Activated CD8-positive, alpha-beta memory T cell treated with anti-CD3 and anti-CD28 coated beads for 36 hours (primary cell): ENCODE results near the gene BRIP1. TPM values are rescaled to one million over a fixed set of nuclear protein-coding genes. Genes with fewer than 3 reads are reported as not detected.
"Not testable (repeated sequence)": the region's sequence is repeated elsewhere in the genome, so short reads cannot be mapped to it uniquely, and the experiment has no call there.

ENCODE experiments used
- CTCF ChIA-PET: fragments of 350-600 bp; sonication (Branson Sonifier 250); formaldehyde crosslinking; loops from one replicate; lab custom pipeline; 2021; ENCODE audit warnings: antibody characterized with exemption; lab: Charles Lee
- POLR2A ChIA-PET: fragments of 350-600 bp; sonication (Branson Sonifier 250); formaldehyde crosslinking; loops from one replicate; lab custom pipeline; 2021; ENCODE audit warnings: antibody characterized with exemption; lab: Charles Lee
- total RNA-seq, 2 experiments: library from RNA; stranded (reverse); gene quantifications; one replicate each; pipeline ENCODE4 v1.2.3, GENCODE V29; 2021

Gene BRIP1
- total RNA-seq, 2 experiments from 2014 or later, result 15.5 to 16.2 TPM

DNA sequence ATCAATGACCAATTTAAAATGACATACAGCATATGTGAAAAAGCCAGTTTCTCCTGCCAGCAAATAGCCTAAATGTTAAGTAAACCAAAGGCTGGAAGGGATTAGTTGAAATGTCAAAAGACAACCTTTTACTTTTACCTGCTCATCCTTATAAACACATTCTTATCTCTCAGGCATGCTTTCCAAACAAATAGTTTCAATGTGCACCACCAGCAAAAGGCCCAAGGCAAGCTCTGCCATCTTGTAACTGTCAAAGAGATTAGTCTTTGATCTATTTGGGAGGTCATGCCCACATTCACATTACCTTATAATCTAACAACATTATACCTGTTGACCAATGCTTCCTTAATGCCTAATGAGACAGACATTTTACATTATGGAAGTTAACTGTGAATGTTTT lies 140.1 kb downstream of the BRIP1 start:
- ChIA-PET CTCF (no interaction called here), POLR2A (no interaction called here)

DNA sequence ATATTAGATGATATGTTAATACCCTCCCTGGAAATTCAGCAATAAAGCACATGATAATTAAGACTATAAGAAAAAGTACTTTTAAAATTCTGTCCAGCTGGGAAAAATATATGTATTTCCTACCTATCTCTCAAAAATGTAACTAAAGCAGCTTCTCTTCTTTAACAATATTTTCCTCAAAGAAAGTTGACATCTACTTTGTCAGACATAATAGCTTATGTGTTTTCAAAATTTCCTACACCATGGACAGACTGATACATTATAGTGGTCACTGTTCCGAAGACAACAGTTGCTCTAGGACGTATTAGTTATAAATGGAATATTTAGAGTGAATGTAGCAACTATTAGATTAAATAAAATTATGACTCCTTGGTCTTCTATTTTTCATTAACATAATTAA lies 140.9 kb downstream of the BRIP1 start:
- CTCF ChIA-PET, result no interaction called here
- POLR2A ChIA-PET, result no interaction called here

DNA sequence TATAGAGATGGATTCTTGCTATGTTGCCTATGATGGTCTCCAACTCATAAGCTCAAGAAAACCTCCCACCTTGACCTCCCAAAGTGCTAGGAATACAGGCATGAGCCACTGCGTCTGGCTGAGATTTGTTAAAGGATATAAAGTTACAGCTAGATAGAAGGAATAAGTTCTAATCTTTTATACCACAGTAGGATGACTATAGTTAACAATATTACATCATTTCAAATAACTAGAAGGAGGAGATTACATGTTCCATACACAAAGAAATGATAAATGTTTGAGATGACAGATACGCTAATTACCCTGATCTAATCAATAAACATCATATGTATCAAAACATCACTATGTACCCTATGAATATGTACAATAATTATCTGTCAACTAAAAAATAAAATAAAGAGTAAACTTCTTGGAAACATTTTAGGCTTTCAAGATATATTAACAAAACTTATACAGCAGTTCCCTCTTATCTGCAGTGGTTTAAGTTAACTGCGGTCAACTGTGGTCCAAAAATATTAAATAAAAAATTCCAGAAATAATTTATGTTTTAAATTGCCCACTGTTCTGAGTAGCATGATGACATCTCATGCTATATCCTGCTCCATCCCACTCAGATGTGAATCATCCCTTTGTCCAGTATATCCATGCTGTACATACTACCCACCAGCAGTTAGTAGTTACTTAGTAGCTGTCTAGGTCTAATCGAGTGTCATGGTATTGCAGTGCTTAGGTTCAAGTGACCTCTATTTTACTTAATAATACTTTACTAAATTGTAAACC lies 143.1 kb downstream of the BRIP1 start:
- ChIA-PET POLR2A (no interaction called here), CTCF (interaction anchor here (0.6 kb wide), 1 partner anchor 25 kb away, joined by 3 read pairs; no protein-coding TSS in a partner anchor)

DNA sequence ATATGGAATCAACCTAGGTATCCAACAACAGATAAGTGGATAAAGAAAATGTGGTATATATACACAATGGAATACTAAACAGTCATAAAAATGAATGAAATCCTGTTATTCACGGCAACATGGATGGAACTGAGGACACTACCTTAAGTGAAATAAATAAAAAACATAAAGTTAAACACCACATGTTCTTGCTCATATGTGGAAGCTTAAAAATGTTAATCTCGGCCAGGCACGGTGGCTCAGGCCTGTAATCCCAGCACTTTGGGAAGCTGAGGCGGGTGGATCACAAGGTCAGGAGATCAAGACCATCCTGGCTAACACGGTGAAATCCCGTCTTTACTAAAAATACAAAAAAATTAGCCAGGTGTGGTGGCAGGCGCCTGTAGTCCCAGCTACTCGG lies 144.1 kb downstream of the BRIP1 start:
- CTCF ChIA-PET, POLR2A ChIA-PET: not testable (repeated sequence)

DNA sequence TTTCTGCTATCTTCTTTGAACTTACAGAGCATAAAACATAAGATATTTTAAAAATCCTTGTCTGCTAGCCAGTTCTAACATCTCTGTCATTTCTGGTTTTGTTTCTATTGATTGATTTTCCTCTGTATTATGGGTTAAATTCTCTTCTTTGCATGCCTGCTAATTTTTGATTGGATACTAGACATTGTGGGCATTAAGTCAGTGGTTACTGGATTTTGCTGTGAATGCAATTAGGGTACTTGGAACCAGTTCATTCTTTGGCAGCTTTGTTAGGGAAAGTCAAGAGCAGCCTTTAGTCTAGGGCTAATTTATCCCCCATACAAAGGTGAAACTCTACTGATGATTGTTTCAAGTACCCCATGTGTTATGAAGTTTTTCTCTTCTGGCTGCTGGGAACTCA lies 145.3 kb downstream of the BRIP1 start:
- POLR2A ChIA-PET, result no interaction called here
- CTCF ChIA-PET, result no interaction called here

DNA sequence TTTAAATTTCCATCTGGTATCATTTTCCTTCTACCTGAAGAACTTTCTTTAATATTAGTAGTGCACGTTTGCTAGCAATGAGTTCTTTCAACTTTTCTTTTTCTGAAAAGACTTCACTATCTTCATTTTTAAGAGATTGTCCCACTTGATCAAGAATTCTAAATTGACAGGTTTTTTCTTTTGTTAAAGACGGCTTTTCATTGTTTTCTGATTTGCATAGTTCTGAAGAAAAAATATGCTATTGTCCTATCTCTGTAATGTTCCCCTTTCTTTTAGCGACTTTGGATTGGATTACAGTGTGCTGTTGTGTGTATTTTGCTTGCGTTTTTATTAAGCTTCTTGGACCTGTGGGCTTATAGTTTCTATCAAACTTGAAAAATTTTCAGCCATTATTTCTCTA lies 146.0 kb downstream of the BRIP1 start:
- ChIA-PET CTCF (no interaction called here), POLR2A (no interaction called here)

DNA sequence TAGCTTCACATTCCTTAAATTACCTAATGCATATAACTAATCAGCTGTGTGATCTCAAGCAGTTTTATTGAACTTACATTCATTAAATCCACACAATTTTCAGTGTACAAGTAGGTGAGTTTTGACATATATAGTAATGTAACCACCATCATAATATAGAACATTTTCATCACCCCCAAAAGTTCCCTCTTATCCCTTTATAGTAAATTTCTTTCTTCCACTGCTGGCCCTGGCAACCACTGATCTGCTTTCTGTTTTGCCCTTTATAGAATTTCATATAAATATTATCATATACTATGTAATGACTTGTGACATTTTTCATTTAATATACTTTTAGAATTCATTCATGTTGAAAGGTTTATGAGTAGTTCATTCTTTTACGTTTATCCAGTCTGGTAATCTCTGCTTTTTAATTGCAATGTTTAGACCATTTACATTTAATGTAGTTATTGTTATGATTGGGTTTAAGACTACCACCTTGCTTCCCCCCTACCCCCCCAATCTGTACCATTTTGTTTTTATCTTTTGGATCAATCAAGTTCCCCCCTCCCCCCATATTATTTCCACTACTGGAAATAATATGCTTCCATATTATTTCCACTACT lies 147.0 kb downstream of the BRIP1 start:
- ChIA-PET CTCF (no interaction called here), POLR2A (no interaction called here)

DNA sequence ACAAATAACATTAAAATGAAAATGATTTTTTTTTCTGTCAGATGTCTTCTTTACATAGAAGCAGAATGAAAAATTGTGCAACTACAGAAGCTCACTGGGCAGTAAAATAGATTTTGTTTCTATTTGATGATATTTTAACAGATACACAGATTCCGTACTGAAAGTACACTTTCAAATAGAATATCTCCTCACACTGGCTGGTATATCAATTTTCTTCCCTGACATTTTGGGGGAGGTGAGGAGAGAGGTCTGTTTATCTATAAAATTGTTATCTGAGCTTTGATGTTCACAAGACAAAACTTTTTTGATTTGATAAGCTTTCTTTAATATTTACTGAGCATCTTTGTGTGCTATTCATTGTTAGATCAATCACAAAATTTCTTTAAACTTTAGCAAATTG lies 148.0 kb downstream of the BRIP1 start:
- POLR2A ChIA-PET, result interaction anchor here (0.6 kb wide), 1 partner anchor 79 kb away, joined by 3 read pairs; no protein-coding TSS in a partner anchor

DNA sequence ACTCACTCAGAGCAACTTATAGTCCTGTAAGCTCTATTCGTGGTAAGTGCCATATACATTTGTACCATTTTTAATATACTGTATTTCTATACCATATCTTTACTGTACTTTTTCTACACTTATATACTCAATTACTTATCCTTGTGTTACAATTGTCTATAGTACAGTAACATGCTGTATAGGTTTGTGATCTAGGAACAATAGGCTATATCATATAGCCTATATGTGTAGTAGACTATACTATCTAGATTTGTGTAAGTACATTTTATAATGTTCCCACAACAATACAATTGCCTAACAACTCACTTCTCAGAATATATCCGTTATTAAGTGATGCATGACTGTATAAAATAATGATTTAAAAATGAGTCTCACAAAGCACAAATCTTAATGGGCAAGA lies 149.0 kb downstream of the BRIP1 start:
- ChIA-PET CTCF (no interaction called here), POLR2A (no interaction called here)

More for the DNA sequence above, 148.0 kb downstream of the BRIP1 start:
- CTCF ChIA-PET, result no interaction called here

DNA sequence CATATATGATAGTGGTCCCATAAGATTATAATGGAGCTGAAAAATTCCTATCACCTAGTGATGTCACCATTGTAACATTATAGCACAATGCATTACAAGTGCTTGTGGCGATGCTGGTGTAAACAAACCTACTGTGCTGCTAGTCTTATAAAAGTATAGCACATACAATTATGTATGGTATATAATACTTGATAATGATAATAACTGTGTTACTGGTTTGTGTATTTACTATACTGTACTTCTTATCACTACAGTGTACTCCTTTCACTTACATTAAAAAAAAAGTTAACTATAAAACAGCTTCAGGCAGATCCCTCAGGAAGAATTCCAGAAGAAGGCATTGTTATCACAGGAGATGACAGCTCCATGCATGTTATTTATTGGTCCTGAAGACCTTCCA lies 150.3 kb downstream of the BRIP1 start:
- ChIA-PET POLR2A (no interaction called here), CTCF (no interaction called here)

DNA sequence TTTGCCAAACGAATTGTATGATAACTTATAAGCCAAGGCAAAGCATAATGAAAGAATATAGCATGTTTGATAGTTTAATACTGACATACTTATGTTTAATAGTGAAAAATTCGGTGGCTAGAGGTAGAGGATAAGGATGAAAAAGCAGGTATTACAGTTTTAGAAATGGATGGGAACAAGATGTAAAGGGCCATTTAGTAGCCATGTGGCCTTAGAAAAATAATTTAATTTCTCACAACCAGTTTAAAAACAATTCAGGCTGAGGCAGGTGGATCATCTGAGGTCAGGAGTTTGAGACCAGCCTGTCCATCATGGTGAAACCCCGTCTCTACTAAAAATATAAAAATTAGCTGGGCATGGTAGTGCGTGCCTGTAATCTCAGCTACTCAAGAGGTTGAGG lies 152.8 kb downstream of the BRIP1 start:
- POLR2A ChIA-PET, result interaction anchor here (0.7 kb wide), 1 partner anchor 501 kb away, joined by 5 read pairs; no protein-coding TSS in a partner anchor
- CTCF ChIA-PET, result no interaction called here

DNA sequence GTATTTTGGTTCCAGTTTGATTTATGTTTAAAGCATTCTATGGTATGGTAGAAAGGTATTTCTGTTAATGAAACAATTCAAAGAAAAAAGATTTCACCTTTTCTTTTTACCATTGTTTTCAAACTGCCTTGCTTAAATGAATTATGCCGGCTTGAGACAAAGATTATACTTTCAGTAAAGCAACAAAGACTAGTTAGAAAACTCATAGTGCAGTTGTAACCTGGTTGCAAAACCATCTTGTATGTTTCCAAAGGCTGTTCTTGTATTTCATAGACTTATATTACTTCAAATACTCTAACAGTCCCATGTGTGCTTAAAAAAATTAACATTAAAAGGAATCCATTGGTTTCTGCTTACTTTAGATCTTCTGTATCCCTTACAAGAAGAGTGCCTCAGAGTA lies 153.8 kb downstream of the BRIP1 start:
- POLR2A ChIA-PET, result no interaction called here
- CTCF ChIA-PET, result no interaction called here

DNA sequence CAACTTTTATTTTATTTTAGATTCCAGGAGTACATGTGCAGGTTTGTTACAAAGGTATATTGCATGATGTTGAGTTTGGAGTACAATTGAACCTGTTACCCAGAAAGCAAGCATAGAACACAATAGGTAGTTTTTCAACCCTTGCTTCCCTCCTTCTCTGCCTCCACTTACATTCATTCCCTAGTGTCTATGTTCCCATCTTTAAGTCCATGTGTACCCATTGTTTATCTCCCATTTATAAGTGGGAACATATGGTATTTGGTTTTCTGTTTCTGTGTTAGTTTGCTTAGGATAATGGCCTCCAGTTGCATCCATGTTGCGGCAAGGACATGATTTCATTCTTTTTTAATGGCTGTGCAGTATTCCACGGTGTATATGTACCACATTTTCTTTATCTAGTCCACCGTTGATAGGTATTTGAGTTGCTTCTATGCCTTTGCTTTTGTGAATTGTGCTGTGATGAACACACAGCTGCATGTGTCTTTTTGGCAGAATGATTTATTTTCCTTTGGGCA lies 158.3 kb downstream of the BRIP1 start:
- CTCF ChIA-PET, result no interaction called here
- POLR2A ChIA-PET, result no interaction called here

DNA sequence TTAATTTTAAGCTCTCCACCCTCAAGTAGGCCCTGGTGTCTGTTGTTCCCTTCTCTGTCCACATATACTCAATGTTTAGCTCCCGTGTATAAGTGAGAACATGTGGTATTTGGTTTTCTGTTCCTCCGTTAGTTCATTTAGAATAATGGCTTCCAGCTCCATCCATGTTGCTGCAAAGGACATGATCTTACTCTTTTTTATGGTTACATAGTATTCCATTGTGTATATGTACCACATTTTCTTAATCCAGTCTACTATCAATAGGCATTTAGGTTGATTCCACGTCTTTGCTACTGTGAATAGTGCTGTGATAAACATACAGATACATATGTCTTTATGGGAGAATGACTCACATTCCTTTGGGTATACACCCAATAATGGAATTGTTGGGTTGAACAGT lies 160.9 kb downstream of the BRIP1 start:
- POLR2A ChIA-PET, result no interaction called here
- CTCF ChIA-PET, result no interaction called here

DNA sequence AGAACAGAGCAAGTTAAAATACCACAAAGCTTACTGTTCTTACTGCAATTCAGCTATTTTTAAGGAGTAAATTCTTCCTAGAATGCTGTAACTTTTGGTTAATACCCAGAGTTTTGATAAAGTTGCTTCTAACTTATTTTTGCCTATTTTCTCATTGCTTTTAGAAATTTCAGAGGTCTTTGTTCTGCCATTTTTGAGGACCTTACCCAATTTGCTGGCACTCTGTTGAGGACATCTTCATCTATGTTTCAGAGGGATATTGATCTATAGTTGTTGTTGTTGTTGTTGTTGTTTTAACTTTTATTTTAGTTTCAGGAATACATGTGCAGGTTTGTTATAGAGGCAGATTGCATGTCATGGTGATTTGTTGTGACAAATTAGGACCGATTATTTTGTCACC lies 161.3 kb downstream of the BRIP1 start:
- POLR2A ChIA-PET, result no interaction called here
- CTCF ChIA-PET, result no interaction called here

DNA sequence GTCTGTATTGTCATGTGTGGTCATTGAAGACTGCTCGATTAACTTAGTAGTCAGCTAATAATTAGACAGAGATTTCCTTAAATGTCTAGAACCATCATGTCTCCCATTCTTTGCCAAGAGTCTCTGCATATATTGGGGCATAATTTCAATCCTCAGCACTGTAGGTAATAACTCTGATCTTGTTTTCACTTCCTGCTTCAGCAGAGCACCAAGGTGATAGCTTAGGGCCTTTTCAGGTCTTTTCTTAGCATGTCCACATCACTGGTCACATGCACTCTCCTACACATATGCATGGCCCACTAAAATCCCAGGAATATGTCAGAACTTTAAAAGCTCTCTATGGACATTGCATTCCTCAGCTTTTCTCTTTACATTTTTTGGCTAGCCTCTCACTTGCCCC lies 162.0 kb downstream of the BRIP1 start:
- POLR2A ChIA-PET, result no interaction called here
- CTCF ChIA-PET, result no interaction called here

DNA sequence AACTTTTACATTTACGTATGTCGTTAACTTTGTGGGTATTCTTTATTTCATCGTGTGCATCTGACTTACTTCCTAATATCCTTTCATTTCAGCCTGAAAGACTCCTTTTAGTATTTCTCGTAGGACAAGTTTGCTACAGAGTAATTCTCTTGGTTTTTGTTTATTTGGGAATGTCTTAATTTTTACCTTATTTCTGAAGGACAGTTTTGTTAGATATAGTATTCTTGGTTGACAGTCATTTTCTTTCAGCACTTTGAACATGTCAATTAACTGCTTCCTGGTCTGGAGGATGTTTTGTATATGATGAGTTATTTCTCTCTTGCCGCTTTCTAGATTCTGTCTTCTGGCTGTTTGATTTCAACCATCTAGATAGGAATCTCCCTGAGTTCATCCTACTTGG lies 163.1 kb downstream of the BRIP1 start:
- POLR2A ChIA-PET, result no interaction called here
- CTCF ChIA-PET, result no interaction called here

DNA sequence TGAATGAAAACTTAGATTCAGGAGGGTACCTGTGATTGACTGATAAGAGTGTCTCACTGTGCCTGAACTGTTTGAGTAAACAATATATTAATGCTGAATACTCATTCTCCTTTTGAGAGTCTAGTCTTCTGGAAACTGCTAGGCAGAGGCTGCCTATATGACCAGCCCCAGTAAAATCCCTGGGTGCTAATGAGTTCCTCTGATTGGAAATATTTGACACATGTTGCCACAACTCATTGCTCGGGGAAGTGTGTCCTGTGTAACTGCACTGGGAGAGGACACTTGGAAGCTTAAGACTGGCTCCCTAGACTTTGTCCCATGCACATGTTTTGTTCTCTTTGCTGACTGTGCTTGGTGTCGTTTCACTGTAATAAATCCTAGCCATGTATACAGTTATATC lies 163.6 kb downstream of the BRIP1 start:
- CTCF ChIA-PET, result no interaction called here
- POLR2A ChIA-PET, result no interaction called here

DNA sequence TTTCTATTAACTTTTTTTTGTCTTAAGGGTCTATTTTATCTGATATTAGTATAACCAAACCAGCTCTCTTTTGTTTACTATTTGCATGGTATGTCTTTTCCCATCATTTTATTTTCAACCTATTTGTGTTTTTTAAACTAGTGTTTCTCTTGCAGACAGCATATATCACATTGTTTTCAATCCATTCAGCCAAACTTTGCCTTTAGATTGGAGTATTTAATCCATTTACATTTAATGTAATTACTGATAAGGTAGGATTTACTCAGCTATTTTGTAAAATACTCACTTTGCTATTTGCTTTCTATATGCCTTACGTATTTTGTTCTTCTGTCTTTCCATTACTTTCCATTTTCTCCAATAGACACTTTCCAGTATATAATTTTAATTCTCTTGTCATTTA lies 164.3 kb downstream of the BRIP1 start:
- CTCF ChIA-PET, result no interaction called here
- POLR2A ChIA-PET, result no interaction called here

DNA sequence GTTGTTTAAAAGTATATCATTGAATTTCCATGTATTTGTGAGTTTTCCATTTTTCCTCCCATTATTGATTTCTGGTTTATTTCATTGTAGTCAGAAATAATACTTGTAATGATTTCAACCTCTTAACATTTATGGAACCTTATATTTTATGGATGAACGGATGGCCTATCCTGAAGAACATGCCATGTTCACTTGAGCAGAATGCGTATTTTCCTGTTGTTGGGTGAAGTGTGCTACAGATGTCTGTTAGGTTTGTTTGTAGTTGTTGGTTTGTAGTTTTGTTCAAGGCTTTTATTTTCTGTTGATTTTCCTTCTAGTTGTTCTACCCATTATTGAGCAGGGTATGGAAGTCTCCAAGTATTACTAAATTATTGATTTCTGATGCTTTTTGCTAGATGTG lies 165.1 kb downstream of the BRIP1 start:
- ChIA-PET POLR2A (no interaction called here), CTCF (no interaction called here)

DNA sequence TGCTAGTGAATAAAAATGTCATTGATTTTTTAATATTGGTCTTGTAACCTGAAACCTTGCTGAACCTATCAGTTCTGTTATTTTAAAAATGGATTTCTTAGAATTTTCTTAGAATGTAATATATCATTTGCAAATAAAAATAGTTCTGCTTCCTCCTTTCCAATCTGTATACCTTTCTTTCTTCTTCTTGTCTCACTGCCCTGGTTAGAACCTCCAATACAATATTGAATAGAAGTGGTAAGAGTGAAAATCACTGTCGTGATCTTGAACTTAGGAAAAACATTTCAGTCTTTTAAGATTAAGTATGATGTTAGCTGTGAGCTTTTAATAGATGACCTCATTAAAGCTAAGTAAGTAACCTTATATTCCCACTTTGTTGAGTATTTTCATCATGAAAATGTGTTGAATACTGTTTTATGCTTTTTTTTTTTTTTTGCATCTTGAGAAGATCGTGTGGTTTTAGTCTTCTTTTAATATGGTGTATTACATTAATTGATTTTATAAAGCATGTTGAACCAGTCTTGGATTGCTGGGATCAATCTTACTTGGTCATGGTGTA lies 167.5 kb downstream of the BRIP1 start:
- CTCF ChIA-PET, result no interaction called here
- POLR2A ChIA-PET, result no interaction called here
